Right lobe of liver (tissue), 6 donors: Measurements from ENCODE around the gene FBXL12. TPM values are rescaled to one million over a fixed set of nuclear protein-coding genes. Genes with fewer than 3 reads are reported as not detected.

ENCODE experiments used
- ATAC-seq, 4 donors: fragments of 200-7000 bp; cut with Tn5 transposase; one replicate each; pipeline ENCODE4 v1.9.1; 2020; ENCODE audit warnings: mild to moderate bottlenecking in 4 of 4, moderate library complexity in 4 of 4
- DNase-seq, 3 donors: peaks; one replicate each; pipeline ENCODE4 v3.0.0-alpha.2; 2020
- H3K27ac ChIP-seq, 3 donors: fragments of 200-600 bp; one replicate each; pipeline ENCODE4 v1.8.0; 2022
- H3K27me3 ChIP-seq, 2 donors: fragments of 200-600 bp; one replicate each; pipeline ENCODE4 v1.8.0; 2022
- H3K36me3 ChIP-seq, 4 donors: fragments of 200-600 bp; sonication (generic) in 1 of 4; one replicate each; pipeline versions ENCODE4 v1.5.1 to v1.8.0; 2017 to 2022; ENCODE audit warnings: control low read depth in 1 of 4
- H3K4me1 ChIP-seq, 4 donors: fragments of 200-600 bp; sonication (generic) in 1 of 4; one replicate each; pipeline versions ENCODE4 v1.5.1 to v1.8.0; 2017 to 2022; ENCODE audit warnings: control low read depth in 1 of 4
- H3K4me3 ChIP-seq, 3 donors: fragments of 200-600 bp; one replicate each; pipeline ENCODE4 v1.8.0; 2022
- H3K9me3 ChIP-seq, 4 donors: fragments of 200-600 bp; sonication (generic) in 1 of 4; one replicate each; pipeline versions ENCODE4 v1.5.1 to v1.8.0; 2017 to 2022; ENCODE audit warnings: control low read depth in 1 of 4
- CTCF ChIP-seq, 4 donors: fragments of 200-600 bp in 3 of 4; fragments of 450-650 bp in 1 of 4; IDR thresholded peaks; one replicate each; pipeline versions ENCODE4 v1.5.1 to v1.8.0; 2016 to 2022; ENCODE audit warnings: antibody characterized with exemption in 4 of 4, mild to moderate bottlenecking in 2 of 4
- POLR2A ChIP-seq: fragments of 450-650 bp; IDR thresholded peaks from one replicate; pipeline ENCODE4 v1.6.1; 2017; ENCODE audit warnings: antibody characterized with exemption, mild to moderate bottlenecking
- WGBS: methylation state at CpG from one replicate; pipeline ENCODE4 v1.1.6; 2018; ENCODE audit warnings: low coverage, low lambda C conversion rate; ENCODE audit not compliant: insufficient coverage; ENCODE audit errors: missing lambda C conversion rate; 5-methylcytosine and 5-hydroxymethylcytosine counted together
- intact Hi-C, 2 donors: fragments of 100-400 bp; cut with DNase I; formaldehyde crosslinking; loops; one replicate each; pipeline versions ENCODE4 v1.11.2 to v1.14.1; 2022
- total RNA-seq, 6 experiments: library from RNA; depleted of rRNA in 2 of 6; stranded (reverse); fragments of >200 nt in 2 of 6; fragmentation: NEBNext Ultra II Directional in 3 of 6; extraction: Animal tissue kit (Norgen Biotek cat#: 25700) in 3 of 6; gene quantifications; one replicate each; pipeline versions ENCODE4 v1.1.0 to v1.2.4, GENCODE V29; 2016 to 2023
- donor health status: DM: no; HTN: yes; CAD: no.
- donor health status: DM: no; HTN: no; CAD: no.
- donor health status: DM: no; HTN: no; CAD: no.
- donor health status: DM: no; HTN: yes; CAD: no.
- donor health status: DM: no; HTN: yes; CAD: no.

FBXL12 gene
- total RNA-seq, 6 experiments from 2014 or later: 9.8 to 18.4 (median 10.9) TPM

GRCh38 chr19:9856609-9857008, 37.7 kb upstream of the FBXL12 start:
- no peak overlapping the region for H3K4me3 ChIP-seq
- H3K27me3 ChIP-seq: no peaks in the 10 kb centered on the region
- H3K27ac ChIP-seq: no peak overlapping the region
- 100% methylated on average over 4 of the region's 9 CpGs for WGBS
- H3K36me3 ChIP-seq: no peaks in the 10 kb centered on the region
- no peaks in the 10 kb centered on the region for H3K9me3 ChIP-seq
- DNase-seq (no peak), ATAC-seq (no peak)
- TF ChIP-seq CTCF (IDR thresholded peaks at IDR 0.05) (no peak), POLR2A (no peak)
- intact Hi-C loops: no loop called here
- no peaks in the 10 kb centered on the region for H3K4me1 ChIP-seq

GRCh38 chr19:9854282-9854846, 35.5 kb upstream of the FBXL12 start:
- TF ChIP-seq CTCF (IDR thresholded peaks at IDR 0.05) (no peak), POLR2A (no peak)
- Histone ChIP-seq H3K9me3 (no peaks in the 10 kb centered on the region), H3K36me3 (no peaks in the 10 kb centered on the region), H3K4me1 (no peaks in the 10 kb centered on the region), H3K27me3 (no peaks in the 10 kb centered on the region), H3K4me3 (no peak overlapping the region), H3K27ac (no peak overlapping the region)
- ATAC-seq (no peak), DNase-seq (no peak)
- intact Hi-C loops: no loop called here
- WGBS: no CpG with 5 or more reads among the region's 38 CpGs

GRCh38 chr19:9850235-9850959, 31.5 kb upstream of the FBXL12 start:
- no peak overlapping the region for H3K4me3 ChIP-seq
- no peaks in the 10 kb centered on the region for H3K36me3 ChIP-seq
- no peaks in the 10 kb centered on the region for H3K4me1 ChIP-seq
- ATAC-seq (no peak), DNase-seq (no peak)
- H3K27ac ChIP-seq: no peak overlapping the region
- no peaks in the 10 kb centered on the region for H3K9me3 ChIP-seq
- 71% methylated on average over 5 of the region's 19 CpGs for WGBS
- intact Hi-C loops: no loop called here
- no peaks in the 10 kb centered on the region for H3K27me3 ChIP-seq
- no peak for TF ChIP-seq POLR2A
- TF ChIP-seq CTCF (IDR thresholded peaks at IDR 0.05): no peak

GRCh38 chr19:9849791-9850190, 30.9 kb upstream of the FBXL12 start:
- Histone ChIP-seq H3K4me1 (no peaks in the 10 kb centered on the region), H3K4me3 (no peak overlapping the region), H3K36me3 (no peaks in the 10 kb centered on the region), H3K9me3 (no peaks in the 10 kb centered on the region), H3K27ac (no peak overlapping the region), H3K27me3 (no peaks in the 10 kb centered on the region)
- no peak for ATAC-seq
- WGBS: no CpG with 5 or more reads among the region's 7 CpGs
- TF ChIP-seq POLR2A: no peak
- no peak for TF ChIP-seq CTCF (IDR thresholded peaks at IDR 0.05)
- no peak for DNase-seq
- intact Hi-C loops: no loop called here
